Measurements from ENCODE around the gene GRIK1.

GRCh38 chr21:29939924-29940275 lies at the start of gene GRIK1:
- TF ChIP-seq CTCF (conservative IDR thresholded peaks at IDR 0.05; ENCODE audit: low read length): no peak
- no peak for TF ChIP-seq EZH2phosphoT487 (IDR thresholded peaks at IDR 0.05; ENCODE audit: borderline replicate concordance)

All from Loucy (cell line).